Epithelial cell of prostate (primary cell): Measurements from ENCODE around the gene MNS1.
"Not testable (repeated sequence)": the region's sequence is repeated elsewhere in the genome, so short reads cannot be mapped to it uniquely, and the experiment has no call there.

Experiments
- DNase-seq: peaks from one replicate; pipeline ENCODE4 v3.0.0-alpha.2; 2011; ENCODE audit warnings: low read depth, low spot score
- H3K27ac ChIP-seq: fragments of 450-650 bp; 2 replicates; pipeline ENCODE4 v1.5.1; 2017; ENCODE audit warnings: mild to moderate bottlenecking

Gene MNS1, protein sequence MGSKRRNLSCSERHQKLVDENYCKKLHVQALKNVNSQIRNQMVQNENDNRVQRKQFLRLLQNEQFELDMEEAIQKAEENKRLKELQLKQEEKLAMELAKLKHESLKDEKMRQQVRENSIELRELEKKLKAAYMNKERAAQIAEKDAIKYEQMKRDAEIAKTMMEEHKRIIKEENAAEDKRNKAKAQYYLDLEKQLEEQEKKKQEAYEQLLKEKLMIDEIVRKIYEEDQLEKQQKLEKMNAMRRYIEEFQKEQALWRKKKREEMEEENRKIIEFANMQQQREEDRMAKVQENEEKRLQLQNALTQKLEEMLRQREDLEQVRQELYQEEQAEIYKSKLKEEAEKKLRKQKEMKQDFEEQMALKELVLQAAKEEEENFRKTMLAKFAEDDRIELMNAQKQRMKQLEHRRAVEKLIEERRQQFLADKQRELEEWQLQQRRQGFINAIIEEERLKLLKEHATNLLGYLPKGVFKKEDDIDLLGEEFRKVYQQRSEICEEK

DNA sequence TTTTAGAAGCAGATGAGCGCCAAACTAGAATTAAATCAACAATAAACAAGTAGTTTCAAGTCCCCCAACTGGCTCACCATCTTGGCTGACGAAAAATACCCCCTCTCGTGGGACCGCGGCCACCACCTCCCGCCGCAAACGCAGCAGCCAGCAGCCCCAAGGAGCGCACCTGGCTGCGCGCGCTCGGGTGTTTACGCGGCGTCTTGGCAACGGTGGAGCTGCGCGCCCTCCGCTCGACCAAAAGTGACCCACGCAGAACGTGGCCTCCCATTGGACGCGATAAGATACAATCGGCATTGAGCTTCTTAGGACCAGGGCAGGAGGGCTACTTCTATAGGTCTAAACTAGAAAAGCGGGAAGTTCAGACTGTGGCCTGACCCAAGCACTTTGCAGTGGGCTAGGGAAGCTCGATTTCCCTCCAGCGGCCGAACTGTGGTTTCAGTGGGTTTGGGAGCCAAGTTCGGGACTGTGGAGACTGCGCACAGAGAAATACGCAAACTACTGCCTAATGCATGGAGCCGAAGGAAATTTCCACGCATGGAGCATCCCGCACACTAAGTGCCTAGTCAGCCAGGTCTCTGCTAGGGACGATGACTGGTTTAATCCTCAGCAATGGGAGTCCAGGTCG, at the start of gene MNS1:
Gene MNS1, minus strand, starts transcription at position 245 of the 628 bp plus-strand sequence. Its CDS starts 165 bp downstream, at position 80.
- no peak within 1 kb of the TSS for H3K27ac ChIP-seq
- peak; percentile 85 for DNase-seq

DNA sequence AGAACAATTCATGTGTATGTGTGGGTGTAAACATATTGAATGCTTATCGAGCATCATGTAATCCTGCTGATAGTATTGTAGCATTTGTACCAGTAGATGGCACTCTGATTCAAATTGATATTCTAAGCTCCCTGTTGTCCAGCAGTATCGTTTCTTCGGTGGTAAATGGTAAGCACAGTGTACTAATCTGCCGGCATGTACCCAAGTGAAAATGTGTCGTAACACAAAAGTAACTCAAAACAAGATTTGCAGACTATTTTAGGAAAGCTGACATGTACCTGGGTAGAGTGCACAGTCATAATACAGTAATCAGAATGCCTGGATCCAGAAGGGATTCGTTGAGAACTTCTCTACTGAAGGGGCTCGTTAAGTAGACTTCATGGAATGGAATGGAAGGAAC, 31.7 kb upstream of the MNS1 start:
- DNase-seq: no peak
- no peak overlapping the region for H3K27ac ChIP-seq

DNA sequence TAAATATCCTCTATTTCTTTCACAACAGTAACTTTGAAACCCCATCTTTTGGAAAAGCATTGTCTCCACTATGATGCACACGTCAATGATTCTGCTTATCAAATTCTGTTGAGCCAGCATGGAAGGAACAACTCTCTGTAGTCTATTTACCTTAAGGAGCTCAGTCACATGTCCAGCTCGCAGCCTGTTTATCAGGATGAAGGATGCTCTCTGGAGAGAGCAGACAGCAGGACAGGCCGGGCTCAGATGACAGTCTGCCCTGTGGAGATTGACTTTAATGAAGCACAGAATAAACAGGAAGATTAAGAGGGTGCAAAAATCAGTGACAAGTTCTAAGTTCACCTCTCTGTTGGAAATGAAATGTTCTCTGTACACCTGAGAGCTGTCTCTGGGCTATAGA, 30.6 kb upstream of the MNS1 start:
- H3K27ac ChIP-seq: no peak overlapping the region
- DNase-seq: no peak

DNA sequence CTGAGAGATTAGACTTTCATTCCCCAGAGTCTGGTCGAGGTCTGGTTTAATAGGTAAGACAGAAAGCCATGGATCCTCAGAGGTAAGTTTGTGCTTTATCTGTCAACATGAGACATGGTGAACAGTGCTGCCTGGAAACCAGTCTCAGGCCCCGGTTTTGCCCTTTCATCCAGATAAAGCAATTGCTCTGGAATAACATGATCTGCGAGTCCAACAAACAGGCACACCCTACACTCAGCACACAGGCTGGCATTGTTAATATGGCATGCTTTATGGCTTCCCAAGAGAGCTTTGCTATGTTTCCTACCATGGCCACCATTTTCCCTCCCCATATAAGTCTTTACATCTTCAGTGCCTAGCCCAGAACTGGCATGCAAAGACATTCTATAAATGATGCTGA, 30.1 kb upstream of the MNS1 start:
- DNase-seq: no peak

DNA sequence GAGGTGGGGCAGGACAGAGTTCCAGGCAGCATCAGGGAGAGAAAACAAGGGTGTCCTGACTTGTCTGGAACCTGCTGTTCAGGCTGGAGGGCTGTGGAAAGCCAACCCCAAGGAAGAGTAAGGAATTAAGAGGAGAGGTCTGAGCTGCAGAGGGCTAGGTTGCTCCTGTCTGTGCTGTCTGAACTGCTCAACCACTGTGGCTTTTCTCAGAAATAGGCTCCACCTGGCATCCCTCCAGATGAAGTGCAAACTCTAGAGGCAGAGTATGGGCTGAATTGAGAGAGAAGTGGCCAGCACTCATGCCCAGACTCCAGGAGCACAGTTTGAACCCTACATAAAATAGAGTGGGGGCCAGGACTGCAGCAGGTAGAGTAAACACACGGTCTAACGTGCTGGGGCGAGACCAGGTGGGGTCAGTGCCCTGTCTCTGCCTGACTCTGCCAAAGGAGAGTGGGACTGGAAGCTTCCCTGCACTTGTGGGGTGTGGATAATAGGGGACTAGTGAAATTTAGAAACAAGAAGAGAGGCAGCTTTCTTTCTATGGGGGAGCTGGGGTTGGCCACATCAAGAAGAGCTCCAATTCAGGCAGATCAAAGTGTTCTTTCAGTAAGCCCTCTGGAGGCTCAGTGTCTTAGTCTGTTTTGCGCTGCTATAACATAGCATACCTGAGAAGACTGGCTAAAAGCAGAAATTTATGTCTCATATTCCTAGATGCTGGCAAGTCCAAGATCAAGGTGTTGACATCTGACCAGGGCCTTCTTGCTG, 28.0 kb upstream of the MNS1 start:
- no peak overlapping the region for H3K27ac ChIP-seq
- no peak for DNase-seq

More for the DNA sequence above, 30.1 kb upstream of the MNS1 start:
- no peak overlapping the region for H3K27ac ChIP-seq

DNA sequence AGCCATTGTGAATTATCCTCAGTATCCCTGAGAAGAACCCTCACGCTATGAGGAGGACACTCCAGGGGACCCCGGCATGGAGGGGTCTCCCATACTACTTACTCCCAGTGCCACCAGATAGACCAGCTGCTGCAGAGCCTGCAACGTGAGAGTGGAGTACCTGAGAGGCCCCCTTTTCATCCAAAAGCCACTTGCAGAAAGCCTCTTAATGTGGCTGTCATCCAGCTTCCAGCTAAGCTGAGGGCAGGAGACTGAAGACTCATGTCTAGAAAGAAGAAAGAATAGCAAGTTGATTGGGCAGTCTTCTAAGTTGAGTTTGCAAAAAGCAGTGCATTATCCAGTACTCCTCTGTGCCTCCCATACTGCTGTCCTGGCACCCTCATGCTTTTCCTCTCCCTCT, 27.3 kb upstream of the MNS1 start:
- no peak for DNase-seq
- no peak overlapping the region for H3K27ac ChIP-seq

DNA sequence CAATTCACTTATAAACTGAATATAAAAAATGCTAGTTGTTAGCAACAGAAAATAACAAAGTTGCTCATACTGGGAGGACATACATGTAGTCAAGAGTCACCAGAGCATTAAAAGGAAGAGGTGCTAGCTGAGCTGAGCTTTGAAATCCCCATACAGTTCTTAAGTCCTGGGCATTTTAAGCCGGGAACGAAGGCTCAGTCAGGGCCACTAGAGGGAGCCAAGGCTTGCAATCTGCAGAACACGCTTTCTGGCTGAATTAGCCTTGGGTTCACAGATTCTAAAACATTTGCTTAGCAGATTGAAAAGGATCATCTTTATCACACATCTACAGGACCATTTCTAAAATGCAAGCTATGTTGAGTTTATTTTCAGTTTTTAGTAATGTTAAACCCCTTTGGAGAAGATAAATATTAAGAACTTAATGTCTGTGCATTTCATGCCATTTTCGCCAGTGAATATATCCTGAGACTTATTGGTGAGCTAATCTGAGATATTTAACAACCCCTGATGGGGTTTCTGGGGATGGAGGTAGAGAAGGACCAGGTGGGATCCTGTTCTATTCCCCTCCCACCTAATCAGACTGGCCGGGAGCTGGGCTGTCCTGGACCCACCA, 26.3 kb upstream of the MNS1 start:
- no peak for DNase-seq
- no peak overlapping the region for H3K27ac ChIP-seq

DNA sequence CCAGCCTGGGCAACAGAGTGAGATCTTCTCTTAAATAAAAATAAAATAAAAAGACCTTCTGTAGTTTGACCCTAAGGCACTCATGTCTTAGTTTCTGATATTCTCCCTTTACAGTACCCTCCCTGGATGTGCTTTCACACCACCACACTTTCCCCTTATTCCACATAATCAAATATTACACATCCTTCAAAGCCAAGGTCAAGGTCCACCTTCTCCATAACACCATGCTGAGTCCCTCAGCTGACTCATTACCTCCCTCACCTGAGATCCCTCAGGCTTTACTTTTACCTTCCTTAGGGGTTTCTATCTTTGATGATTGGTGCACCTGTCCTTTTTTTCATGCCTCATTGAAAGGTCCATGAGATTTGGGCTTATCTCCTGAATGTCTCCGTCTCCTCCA, 25.5 kb upstream of the MNS1 start:
- H3K27ac ChIP-seq: no peak overlapping the region
- DNase-seq: no peak

DNA sequence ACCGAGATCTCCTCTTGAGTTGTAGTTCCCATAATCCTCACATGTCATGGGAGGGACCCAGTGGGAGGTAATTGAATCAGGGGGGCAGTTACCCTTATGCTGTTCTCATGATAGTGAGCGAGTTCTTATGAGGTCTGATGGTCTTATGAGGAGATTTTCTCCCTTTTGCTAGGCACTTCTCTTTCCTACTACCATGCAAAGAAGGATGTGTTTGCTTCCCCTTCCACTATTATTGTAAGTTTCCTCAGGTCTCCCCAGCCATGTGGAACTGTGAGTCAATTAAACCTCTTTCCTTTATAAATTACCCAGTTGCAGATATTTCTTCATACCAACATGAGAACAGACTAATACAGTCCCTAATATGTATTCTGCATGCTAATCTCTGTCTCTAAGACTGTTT, 21.3 kb upstream of the MNS1 start:
- DNase-seq, H3K27ac ChIP-seq: not testable (repeated sequence)

DNA sequence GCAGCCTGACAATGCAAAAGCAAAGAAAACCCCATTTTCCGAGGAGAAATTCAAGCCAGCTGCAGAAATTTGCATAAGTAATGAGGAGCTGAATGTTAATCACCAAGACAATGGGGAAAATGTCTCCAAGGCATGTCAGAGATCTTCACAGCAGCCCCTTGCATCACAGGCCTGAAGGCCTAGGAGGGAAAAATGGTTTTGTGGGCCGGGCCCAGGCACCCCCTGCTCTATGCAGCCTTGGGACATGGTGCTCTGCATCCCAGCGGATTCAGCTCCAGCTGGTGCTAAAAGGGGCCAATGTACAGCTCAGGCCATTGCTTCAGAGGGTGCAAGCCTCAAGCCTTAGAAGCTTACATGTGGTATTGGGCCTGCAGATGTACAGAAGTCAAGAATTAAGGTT, 20.5 kb upstream of the MNS1 start:
- DNase-seq, H3K27ac ChIP-seq: not testable (repeated sequence)

DNA sequence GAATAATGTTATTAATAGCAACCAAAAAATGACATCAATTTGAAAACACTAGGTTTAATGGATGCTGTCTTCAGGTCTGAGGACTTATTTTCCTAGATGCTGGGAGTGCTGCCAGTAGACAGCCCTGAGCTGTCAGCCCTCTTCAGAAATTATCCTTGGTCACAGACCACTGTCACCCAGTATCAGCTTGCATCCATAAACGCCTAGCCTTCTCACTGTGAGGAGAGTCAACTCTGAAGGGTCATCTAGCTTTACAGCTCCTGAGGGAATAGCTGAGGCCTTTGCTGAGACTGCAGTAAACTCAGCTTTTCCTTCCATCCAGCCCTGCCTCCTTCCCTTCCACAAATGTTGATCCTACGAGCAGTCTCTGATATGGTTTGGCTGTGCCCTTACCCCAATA, 19.4 kb upstream of the MNS1 start:
- DNase-seq: no peak
- H3K27ac ChIP-seq: no peak overlapping the region

DNA sequence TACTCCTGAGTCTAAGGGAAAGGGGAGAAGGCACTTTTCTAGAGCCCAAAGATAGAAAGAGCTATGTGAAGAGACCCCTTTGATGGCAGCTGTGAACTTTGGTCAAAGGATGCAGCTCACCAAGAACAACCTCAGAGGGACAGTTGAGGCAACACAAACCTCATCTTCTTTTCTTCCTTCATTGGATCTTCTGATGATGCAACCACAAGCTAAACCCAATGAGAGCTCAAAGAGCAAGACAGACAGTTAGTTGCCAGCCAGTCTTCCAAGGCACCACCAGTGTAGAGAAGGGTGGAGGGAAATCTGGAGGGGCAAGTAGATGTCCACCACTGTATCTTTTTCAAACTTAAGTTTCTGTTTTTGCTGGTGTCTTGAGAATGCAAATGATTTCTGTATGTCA, 10.4 kb upstream of the MNS1 start:
- no peak for DNase-seq
- H3K27ac ChIP-seq: no peak overlapping the region

DNA sequence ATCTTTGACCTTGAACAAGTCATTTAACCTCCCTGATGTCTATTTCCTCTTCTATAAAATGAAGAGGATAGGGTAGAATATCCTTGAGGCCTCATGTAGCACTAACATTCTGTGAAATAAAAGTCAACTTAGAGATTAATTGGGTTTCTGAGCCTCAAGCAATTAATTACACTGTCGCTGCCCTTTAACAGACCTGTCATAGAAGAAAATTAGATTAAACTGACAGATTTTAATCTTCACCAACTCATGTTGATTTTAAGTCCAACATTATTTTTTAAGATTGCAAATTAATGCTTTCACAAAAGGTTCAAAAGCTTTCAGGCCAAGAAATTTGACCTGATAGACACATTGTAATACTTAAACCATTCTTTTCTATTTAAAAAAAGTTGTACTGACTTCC, 8.1 kb upstream of the MNS1 start:
- DNase-seq: no peak
- H3K27ac ChIP-seq: no peak overlapping the region

DNA sequence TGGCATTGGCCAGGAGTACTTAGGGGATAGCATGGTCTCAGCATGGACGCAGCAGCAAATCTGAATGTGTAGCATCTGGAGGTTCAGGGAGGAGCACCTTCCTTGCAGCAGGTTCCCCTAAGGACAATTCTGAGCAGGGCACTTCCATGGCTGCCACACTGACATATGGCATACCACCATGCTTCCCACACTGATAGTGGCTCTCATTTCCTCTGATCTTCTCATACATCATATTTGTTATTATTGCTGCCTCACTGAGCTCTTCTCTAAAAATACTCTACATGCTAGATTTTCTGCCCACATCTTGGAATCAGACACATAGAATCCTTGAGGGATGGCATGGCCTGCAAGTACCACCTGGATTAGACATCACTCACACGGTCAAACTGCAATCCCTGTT, 7.3 kb upstream of the MNS1 start:
- H3K27ac ChIP-seq: no peak overlapping the region
- DNase-seq: no peak

DNA sequence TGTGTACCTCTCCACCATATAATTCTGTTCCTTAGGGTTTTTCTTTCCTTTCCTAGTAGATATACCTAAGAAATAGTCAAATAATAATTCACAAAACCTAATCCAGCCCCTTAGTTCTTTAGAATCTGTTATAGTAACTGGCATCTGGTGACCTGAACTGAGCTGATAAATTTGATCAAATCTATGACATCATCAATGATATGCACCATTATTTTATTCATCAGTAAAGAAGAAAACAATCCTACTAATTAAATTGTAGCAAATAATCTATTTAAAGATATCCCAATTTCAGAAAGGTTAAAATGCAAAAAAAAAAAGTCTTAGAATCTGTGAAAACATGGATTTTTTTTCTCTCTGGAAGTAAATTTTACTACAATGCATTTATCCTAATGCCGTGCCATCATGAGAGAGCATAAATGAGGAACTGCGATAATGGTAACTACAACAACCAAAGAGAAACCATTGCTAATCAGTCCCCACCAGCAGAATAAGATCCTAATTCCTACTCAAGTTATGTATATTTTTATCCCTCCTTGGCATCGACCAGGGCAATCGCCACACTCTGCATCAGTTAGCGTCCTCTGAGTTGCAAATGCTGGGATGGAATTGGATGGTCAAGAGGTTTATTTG, 6.6 kb upstream of the MNS1 start:
- DNase-seq: no peak
- H3K27ac ChIP-seq: no peak overlapping the region

DNA sequence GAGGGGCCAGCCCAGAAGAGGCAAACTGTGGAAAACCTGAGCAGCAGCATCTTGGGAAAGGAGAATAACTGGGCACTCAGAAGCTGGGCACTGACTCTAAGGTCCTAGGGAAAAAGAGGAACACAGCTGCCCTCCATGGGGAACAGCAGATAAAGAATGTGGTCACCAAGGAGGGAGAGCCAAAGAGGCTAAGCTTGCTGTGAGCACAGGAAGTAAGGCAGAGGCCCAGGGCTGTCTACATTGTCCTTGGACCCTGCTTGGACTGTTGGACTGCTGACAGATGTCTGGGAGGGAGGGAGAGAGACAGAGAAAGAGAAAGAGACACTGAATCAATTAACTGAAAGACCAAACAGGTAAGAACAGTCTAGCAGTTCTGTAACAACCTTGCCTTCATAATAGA, 4.5 kb upstream of the MNS1 start:
- no peak overlapping the region for H3K27ac ChIP-seq
- no peak for DNase-seq

DNA sequence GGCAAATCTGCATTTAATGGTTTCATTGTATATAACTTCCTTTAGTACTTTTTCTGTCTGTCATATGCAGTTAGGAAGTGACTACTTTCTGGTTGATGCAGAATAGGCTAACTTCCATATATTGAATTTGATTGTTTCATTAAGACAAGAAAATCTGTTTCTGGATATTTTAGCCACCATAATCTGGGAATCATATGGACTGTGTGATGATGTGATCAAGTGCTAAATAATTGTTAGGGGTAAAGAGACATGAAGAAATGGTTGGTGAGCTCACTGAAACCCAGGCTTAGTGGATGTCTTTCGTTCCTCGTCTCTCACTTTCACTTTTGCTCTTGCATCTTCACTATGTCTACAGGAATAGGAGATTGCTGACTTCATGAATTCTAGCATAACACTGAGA, 3.5 kb upstream of the MNS1 start:
- no peak overlapping the region for H3K27ac ChIP-seq
- no peak for DNase-seq

DNA sequence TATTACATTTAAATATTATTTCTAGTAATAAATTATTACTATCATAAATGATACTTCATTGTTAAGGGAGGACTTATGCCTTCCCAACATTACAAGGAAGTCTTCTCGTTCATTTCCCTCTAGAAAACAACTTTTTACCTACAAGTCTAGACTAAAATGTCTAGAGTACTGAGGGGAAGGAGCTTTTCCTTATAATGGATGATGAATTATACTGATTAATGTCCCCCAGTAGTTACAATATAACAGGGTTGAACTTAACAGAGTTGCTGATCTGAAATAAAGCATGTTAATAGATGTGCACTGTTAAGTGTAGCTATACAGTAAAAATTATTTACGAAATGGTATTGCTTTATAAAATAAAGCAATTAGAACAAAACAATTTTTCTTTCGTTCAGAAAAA, 2.7 kb upstream of the MNS1 start:
- H3K27ac ChIP-seq: no peak overlapping the region
- no peak for DNase-seq

DNA sequence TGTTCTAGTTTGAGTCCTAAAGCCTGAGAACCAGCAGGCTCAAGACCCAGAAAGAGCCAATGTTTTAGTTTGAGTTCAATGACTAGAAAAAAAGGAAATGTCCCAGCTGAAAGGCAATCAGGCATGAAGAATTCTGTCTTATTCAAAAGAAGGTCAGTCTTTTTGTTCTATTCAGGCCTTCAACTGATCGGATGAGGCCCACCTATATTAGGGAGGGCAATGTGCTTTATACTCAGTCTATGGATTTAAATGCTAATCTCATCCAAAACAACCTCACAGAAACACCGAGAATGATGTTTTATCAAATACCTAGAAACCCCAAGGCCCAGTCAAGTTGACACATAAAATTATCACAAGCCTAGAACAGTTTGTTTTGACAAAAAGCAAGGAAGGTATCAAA, 4.0 kb downstream of the MNS1 start:
- DNase-seq: no peak
- no peak overlapping the region for H3K27ac ChIP-seq

DNA sequence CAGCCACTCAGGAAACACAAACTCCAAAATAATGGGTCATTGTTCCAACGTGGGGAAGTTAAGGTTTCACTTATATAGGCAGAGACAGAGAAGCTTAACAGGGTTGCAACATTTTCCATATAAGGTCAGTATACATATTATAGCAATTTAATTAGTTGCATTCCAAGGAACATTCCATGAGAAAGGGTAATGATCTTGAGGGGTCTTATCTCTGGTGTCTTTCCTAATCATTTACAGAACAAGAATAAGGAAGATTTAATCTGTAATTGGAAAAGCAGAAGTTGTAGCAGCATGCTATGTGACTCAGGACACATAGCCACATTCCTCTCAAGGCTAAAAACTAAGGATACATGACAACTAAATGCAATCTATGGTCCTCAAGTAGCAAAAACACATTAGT, 4.9 kb downstream of the MNS1 start:
- DNase-seq: no peak
- H3K27ac ChIP-seq: no peak overlapping the region
